ENCODE results near the gene ATP1B4. TPM values are rescaled to one million over a fixed set of nuclear protein-coding genes. Genes with fewer than 3 reads are reported as not detected.

The ATP1B4 gene
- total and polyA plus RNA-seq, 4 donors, result not detected

DNA sequence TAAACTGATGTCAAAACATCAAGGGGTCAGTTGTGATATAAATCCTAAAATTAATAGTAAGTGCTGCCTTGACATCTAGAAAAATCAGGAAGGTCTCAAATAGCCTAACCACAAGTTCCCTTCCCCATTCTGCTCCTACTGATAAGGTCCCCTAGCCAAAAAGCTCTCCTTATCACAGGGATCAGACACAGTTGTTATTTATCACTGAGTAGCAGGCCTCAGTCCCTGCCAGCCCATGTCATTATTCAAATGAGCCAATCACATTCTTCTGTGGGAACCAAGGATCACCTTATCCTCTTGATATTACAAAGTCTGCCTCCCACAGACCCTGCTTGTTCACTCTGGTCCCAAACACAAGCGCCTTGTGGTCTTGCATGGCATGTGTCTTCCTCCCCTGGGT lies 27.3 kb upstream of the ATP1B4 start:
- no peak overlapping the region for H3K27ac ChIP-seq (ENCODE audit: low read depth in 1 of 2, low read length in 2 of 2)
- no peak overlapping the region for H3K4me3 ChIP-seq (ENCODE audit: low read depth in 1 of 3, low read length in 3 of 3)
- 68% methylated on average over 1 of the region's 1 CpG for WGBS
- no peaks in the 10 kb centered on the region for H3K36me3 ChIP-seq (ENCODE audit: control insufficient read depth in 4 of 4, insufficient read depth in 3 of 4, low read depth in 1 of 4, low read length in 3 of 4)
- no peaks in the 10 kb centered on the region for H3K4me1 ChIP-seq (ENCODE audit: control insufficient read depth in 4 of 4, insufficient read depth in 4 of 4, low read length in 3 of 4)
- TF ChIP-seq RAD21 (IDR thresholded peaks at IDR 0.05), result no peak
- no peak for TF ChIP-seq GABPA (IDR thresholded peaks at IDR 0.05 in 1 of 2, conservative IDR thresholded peaks at IDR 0.05 in 1 of 2)
- TF ChIP-seq HNF4A (conservative IDR thresholded peaks at IDR 0.05), result no peak
- no peak for TF ChIP-seq JUND (IDR thresholded peaks at IDR 0.05)
- TF ChIP-seq, protein P1, sequence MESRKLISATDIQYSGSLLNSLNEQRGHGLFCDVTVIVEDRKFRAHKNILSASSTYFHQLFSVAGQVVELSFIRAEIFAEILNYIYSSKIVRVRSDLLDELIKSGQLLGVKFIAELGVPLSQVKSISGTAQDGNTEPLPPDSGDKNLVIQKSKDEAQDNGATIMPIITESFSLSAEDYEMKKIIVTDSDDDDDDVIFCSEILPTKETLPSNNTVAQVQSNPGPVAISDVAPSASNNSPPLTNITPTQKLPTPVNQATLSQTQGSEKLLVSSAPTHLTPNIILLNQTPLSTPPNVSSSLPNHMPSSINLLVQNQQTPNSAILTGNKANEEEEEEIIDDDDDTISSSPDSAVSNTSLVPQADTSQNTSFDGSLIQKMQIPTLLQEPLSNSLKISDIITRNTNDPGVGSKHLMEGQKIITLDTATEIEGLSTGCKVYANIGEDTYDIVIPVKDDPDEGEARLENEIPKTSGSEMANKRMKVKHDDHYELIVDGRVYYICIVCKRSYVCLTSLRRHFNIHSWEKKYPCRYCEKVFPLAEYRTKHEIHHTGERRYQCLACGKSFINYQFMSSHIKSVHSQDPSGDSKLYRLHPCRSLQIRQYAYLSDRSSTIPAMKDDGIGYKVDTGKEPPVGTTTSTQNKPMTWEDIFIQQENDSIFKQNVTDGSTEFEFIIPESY (IDR thresholded peaks at IDR 0.05), result no peak
- no peak for TF ChIP-seq YY1 (IDR thresholded peaks at IDR 0.05)
- no peak for TF ChIP-seq FOXA2 (IDR thresholded peaks at IDR 0.05)
- TF ChIP-seq, protein P2, sequence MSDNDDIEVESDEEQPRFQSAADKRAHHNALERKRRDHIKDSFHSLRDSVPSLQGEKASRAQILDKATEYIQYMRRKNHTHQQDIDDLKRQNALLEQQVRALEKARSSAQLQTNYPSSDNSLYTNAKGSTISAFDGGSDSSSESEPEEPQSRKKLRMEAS (IDR thresholded peaks at IDR 0.05), result no peak
- TF ChIP-seq, protein P3, sequence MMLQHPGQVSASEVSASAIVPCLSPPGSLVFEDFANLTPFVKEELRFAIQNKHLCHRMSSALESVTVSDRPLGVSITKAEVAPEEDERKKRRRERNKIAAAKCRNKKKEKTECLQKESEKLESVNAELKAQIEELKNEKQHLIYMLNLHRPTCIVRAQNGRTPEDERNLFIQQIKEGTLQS (IDR thresholded peaks at IDR 0.05), result no peak
- no peak for TF ChIP-seq NR2F2 (IDR thresholded peaks at IDR 0.05)
- no peak for TF ChIP-seq TAF1 (conservative IDR thresholded peaks at IDR 0.05)
- H3K9me3 ChIP-seq (ENCODE audit: control insufficient read depth in 4 of 4, low read length in 3 of 4), result peaks cover 0 to 9% (median 2%) of the 10 kb centered on the region in 4 donors
- no peak for DNase-seq (ENCODE audit: low spot score)
- H3K9ac ChIP-seq (ENCODE audit: low read depth in 1 of 2, low read length in 2 of 2), result no peak overlapping the region
- no peaks in the 10 kb centered on the region for H3K27me3 ChIP-seq (ENCODE audit: control insufficient read depth in 4 of 4, insufficient read depth in 4 of 4, low read length in 3 of 4)

DNA sequence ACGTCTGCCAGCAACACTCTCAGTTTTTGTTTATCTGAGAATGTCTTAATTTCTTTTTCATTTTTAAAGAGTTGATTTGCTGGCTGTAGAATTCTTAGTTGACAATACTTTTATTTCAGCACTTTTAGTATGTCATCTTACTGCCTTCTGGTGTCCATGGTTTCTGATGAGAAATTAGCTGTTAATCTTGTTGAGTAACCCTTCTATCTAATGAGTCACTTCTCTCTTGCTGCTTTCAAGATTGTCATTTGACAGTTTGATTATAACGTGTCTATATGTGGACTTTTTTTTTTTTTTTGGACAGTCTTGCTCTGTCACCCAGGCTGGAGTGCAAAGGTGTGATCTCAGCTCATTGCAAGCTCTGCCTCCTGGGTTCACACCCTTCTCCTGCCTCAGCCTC lies 26.6 kb upstream of the ATP1B4 start:
- peaks cover 0 to 9% (median 2%) of the 10 kb centered on the region in 4 donors for H3K9me3 ChIP-seq (ENCODE audit: control insufficient read depth in 4 of 4, low read length in 3 of 4)
- H3K4me3 ChIP-seq (ENCODE audit: low read depth in 1 of 3, low read length in 3 of 3), result no peak overlapping the region
- 71% methylated on average over 2 of the region's 2 CpGs for WGBS

More for the DNA sequence above, 26.6 kb upstream of the ATP1B4 start:
- no peak for DNase-seq (ENCODE audit: low spot score)
- H3K27ac ChIP-seq (ENCODE audit: low read depth in 1 of 2, low read length in 2 of 2), result no peak overlapping the region
- H3K9ac ChIP-seq (ENCODE audit: low read depth in 1 of 2, low read length in 2 of 2), result no peak overlapping the region
- no peaks in the 10 kb centered on the region for H3K27me3 ChIP-seq (ENCODE audit: control insufficient read depth in 4 of 4, insufficient read depth in 4 of 4, low read length in 3 of 4)
- no peaks in the 10 kb centered on the region for H3K36me3 ChIP-seq (ENCODE audit: control insufficient read depth in 4 of 4, insufficient read depth in 3 of 4, low read depth in 1 of 4, low read length in 3 of 4)
- TF ChIP-seq FOXA1 (IDR thresholded peaks at IDR 0.05), result no peak
- no peak for TF ChIP-seq FOXA2 (IDR thresholded peaks at IDR 0.05)
- no peak for TF ChIP-seq HNF4A (conservative IDR thresholded peaks at IDR 0.05)
- no peak for TF ChIP-seq EGR1 (IDR thresholded peaks at IDR 0.05; ENCODE audit: low read depth in 2 of 2)
- TF ChIP-seq NR2F2 (IDR thresholded peaks at IDR 0.05), result no peak
- no peak for TF ChIP-seq SP1 (IDR thresholded peaks at IDR 0.05)
- TF ChIP-seq, protein P1 (IDR thresholded peaks at IDR 0.05), result no peak
- TF ChIP-seq, protein P2 (IDR thresholded peaks at IDR 0.05), result no peak
- TF ChIP-seq RXRA (IDR thresholded peaks at IDR 0.05), result no peak
- TF ChIP-seq GABPA (IDR thresholded peaks at IDR 0.05 in 1 of 2, conservative IDR thresholded peaks at IDR 0.05 in 1 of 2), result no peak
- no peak for TF ChIP-seq JUND (IDR thresholded peaks at IDR 0.05)
- no peak for TF ChIP-seq TAF1 (conservative IDR thresholded peaks at IDR 0.05)
- TF ChIP-seq RAD21 (IDR thresholded peaks at IDR 0.05), result no peak
- TF ChIP-seq, protein P4, sequence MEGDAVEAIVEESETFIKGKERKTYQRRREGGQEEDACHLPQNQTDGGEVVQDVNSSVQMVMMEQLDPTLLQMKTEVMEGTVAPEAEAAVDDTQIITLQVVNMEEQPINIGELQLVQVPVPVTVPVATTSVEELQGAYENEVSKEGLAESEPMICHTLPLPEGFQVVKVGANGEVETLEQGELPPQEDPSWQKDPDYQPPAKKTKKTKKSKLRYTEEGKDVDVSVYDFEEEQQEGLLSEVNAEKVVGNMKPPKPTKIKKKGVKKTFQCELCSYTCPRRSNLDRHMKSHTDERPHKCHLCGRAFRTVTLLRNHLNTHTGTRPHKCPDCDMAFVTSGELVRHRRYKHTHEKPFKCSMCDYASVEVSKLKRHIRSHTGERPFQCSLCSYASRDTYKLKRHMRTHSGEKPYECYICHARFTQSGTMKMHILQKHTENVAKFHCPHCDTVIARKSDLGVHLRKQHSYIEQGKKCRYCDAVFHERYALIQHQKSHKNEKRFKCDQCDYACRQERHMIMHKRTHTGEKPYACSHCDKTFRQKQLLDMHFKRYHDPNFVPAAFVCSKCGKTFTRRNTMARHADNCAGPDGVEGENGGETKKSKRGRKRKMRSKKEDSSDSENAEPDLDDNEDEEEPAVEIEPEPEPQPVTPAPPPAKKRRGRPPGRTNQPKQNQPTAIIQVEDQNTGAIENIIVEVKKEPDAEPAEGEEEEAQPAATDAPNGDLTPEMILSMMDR (IDR thresholded peaks at IDR 0.05; ENCODE audit: low read depth, low read length, missing input control), result no peak
- TF ChIP-seq, protein P3 (IDR thresholded peaks at IDR 0.05), result no peak
- no peak for TF ChIP-seq YY1 (IDR thresholded peaks at IDR 0.05)
- TF ChIP-seq, protein P5, sequence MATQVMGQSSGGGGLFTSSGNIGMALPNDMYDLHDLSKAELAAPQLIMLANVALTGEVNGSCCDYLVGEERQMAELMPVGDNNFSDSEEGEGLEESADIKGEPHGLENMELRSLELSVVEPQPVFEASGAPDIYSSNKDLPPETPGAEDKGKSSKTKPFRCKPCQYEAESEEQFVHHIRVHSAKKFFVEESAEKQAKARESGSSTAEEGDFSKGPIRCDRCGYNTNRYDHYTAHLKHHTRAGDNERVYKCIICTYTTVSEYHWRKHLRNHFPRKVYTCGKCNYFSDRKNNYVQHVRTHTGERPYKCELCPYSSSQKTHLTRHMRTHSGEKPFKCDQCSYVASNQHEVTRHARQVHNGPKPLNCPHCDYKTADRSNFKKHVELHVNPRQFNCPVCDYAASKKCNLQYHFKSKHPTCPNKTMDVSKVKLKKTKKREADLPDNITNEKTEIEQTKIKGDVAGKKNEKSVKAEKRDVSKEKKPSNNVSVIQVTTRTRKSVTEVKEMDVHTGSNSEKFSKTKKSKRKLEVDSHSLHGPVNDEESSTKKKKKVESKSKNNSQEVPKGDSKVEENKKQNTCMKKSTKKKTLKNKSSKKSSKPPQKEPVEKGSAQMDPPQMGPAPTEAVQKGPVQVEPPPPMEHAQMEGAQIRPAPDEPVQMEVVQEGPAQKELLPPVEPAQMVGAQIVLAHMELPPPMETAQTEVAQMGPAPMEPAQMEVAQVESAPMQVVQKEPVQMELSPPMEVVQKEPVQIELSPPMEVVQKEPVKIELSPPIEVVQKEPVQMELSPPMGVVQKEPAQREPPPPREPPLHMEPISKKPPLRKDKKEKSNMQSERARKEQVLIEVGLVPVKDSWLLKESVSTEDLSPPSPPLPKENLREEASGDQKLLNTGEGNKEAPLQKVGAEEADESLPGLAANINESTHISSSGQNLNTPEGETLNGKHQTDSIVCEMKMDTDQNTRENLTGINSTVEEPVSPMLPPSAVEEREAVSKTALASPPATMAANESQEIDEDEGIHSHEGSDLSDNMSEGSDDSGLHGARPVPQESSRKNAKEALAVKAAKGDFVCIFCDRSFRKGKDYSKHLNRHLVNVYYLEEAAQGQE (IDR thresholded peaks at IDR 0.05), result no peak
- no peak for TF ChIP-seq HNF4G (IDR thresholded peaks at IDR 0.05)
- no peaks in the 10 kb centered on the region for H3K4me1 ChIP-seq (ENCODE audit: control insufficient read depth in 4 of 4, insufficient read depth in 4 of 4, low read length in 3 of 4)

Data from liver (tissue), 9 donors.